H9 (cell line): Measurements from ENCODE around the gene C1orf122. TPM values are rescaled to one million over a fixed set of nuclear protein-coding genes. Genes with fewer than 3 reads are reported as not detected.
A peak's percentile ranks its signal among the peaks of the same experiment; 100 is the strongest.

Experiments used
- DNase-seq: peaks from one replicate; pipeline ENCODE4 v3.0.0-alpha.2; 2017
- H2AFZ ChIP-seq: one replicate; pipeline ENCODE4 v1.6.1; 2013; ENCODE audit warnings: mild to moderate bottlenecking, low read length, control low read depth, moderate library complexity
- H2AK5ac ChIP-seq: 2 replicates; pipeline ENCODE4 v1.6.1; 2013; ENCODE audit warnings: low read length, control low read depth, mixed read lengths; ENCODE audit not compliant: insufficient read length
- H2BK120ac ChIP-seq: one replicate; pipeline ENCODE4 v1.6.1; 2013; ENCODE audit warnings: low read depth, mild to moderate bottlenecking, low read length, control low read depth, inconsistent platforms; ENCODE audit not compliant: poor library complexity, severe bottlenecking
- H2BK12ac ChIP-seq: 2 replicates; pipeline ENCODE4 v1.6.1; 2013; ENCODE audit warnings: low read length, control low read depth, mixed read lengths, low read depth; ENCODE audit not compliant: insufficient read length
- H2BK15ac ChIP-seq: 2 replicates; pipeline ENCODE4 v1.6.1; 2013; ENCODE audit warnings: low read depth, low read length, control low read depth
- H2BK20ac ChIP-seq: one replicate; pipeline ENCODE4 v1.6.1; 2013; ENCODE audit warnings: low read depth, mild to moderate bottlenecking, low read length, control low read depth, inconsistent platforms; ENCODE audit not compliant: poor library complexity, severe bottlenecking
- H2BK5ac ChIP-seq: 2 replicates; pipeline ENCODE4 v1.6.1; 2013; ENCODE audit warnings: low read length, control low read depth, mixed read lengths; ENCODE audit not compliant: insufficient read length
- H3K14ac ChIP-seq: 2 replicates; pipeline ENCODE4 v1.6.1; 2013; ENCODE audit warnings: low read length, control low read depth; ENCODE audit not compliant: insufficient read depth
- H3K18ac ChIP-seq: 2 replicates; pipeline ENCODE4 v1.6.1; 2013; ENCODE audit warnings: low read depth, mild to moderate bottlenecking, mixed read lengths, low read length, control low read depth; ENCODE audit not compliant: insufficient read length
- H3K23ac ChIP-seq: 2 replicates; pipeline ENCODE4 v1.6.1; 2013; ENCODE audit warnings: low read length, control low read depth, mixed read lengths, low read depth; ENCODE audit not compliant: insufficient read length
- H3K23me2 ChIP-seq: 2 replicates; pipeline ENCODE4 v1.6.1; 2013; ENCODE audit warnings: low read depth, mild to moderate bottlenecking, mixed read lengths, low read length, control low read depth; ENCODE audit not compliant: insufficient read length, poor library complexity, severe bottlenecking
- H3K27ac ChIP-seq: 2 replicates; pipeline ENCODE4 v1.5.1; 2013; ENCODE audit warnings: low read length, control low read depth, mixed read lengths, low read depth; ENCODE audit not compliant: insufficient read length
- H3K27me3 ChIP-seq: 2 replicates; pipeline ENCODE4 v1.6.1; 2013; ENCODE audit warnings: low read length, control low read depth, inconsistent platforms; ENCODE audit not compliant: insufficient read depth
- H3K4ac ChIP-seq: 2 replicates; pipeline ENCODE4 v1.6.1; 2013; ENCODE audit warnings: low read depth, mild to moderate bottlenecking, control low read depth, inconsistent platforms, low read length, moderate library complexity
- H3K4me1 ChIP-seq: 2 replicates; pipeline ENCODE4 v1.6.1; 2013; ENCODE audit warnings: low read length, control low read depth, inconsistent platforms; ENCODE audit not compliant: insufficient read depth
- H3K4me2 ChIP-seq: 2 replicates; pipeline ENCODE4 v1.6.1; 2013; ENCODE audit warnings: low read length, control low read depth, mixed read lengths; ENCODE audit not compliant: insufficient read length, insufficient read depth
- H3K56ac ChIP-seq: 2 replicates; pipeline ENCODE4 v1.6.1; 2013; ENCODE audit warnings: low read depth, mild to moderate bottlenecking, mixed read lengths, low read length, control low read depth; ENCODE audit not compliant: insufficient read length
- H3K79me1 ChIP-seq: 2 replicates; pipeline ENCODE4 v1.6.1; 2013; ENCODE audit warnings: low read depth, mild to moderate bottlenecking, moderate library complexity, low read length, control low read depth, inconsistent platforms; ENCODE audit not compliant: insufficient read depth, poor library complexity, severe bottlenecking
- H3K79me2 ChIP-seq: 2 replicates; pipeline ENCODE4 v1.6.1; 2013; ENCODE audit warnings: low read length, control low read depth, inconsistent platforms; ENCODE audit not compliant: insufficient read depth
- H3K9ac ChIP-seq: 2 replicates; pipeline ENCODE4 v1.6.1; 2013; ENCODE audit warnings: low read length, control low read depth, mixed read lengths; ENCODE audit not compliant: insufficient read length; ENCODE audit errors: extremely low read depth
- H3K9me3 ChIP-seq: one replicate; pipeline ENCODE4 v1.6.1; 2013; ENCODE audit warnings: low read depth, low read length, inconsistent platforms; ENCODE audit not compliant: control insufficient read depth
- H3T11ph ChIP-seq: one replicate; pipeline ENCODE4 v1.6.1; 2013; ENCODE audit warnings: mild to moderate bottlenecking, low read length, control low read depth, inconsistent platforms
- H4K20me1 ChIP-seq: one replicate; pipeline ENCODE4 v1.6.1; 2013; ENCODE audit not compliant: control insufficient read depth, insufficient read length, insufficient read depth
- H4K5ac ChIP-seq: 2 replicates; pipeline ENCODE4 v1.6.1; 2013; ENCODE audit warnings: low read depth, mild to moderate bottlenecking, mixed read lengths, low read length, control low read depth; ENCODE audit not compliant: insufficient read length
- H4K8ac ChIP-seq: replicated peaks from 2 replicates; pipeline ENCODE4 v1.6.1; 2013; ENCODE audit warnings: low read length, control low read depth, mixed read lengths, low read depth; ENCODE audit not compliant: insufficient read length
- H4K91ac ChIP-seq: 2 replicates; pipeline ENCODE4 v1.6.1; 2013; ENCODE audit warnings: low read depth, mild to moderate bottlenecking, moderate library complexity, mixed read lengths, low read length, control low read depth; ENCODE audit not compliant: insufficient read length
- H3K27ac Mint-ChIP-seq, 3 experiments: 2 replicates in 2 of 3; 3 replicates in 1 of 3; pipeline ENCODE4 v1.8.0; 2020 to 2021; ENCODE audit warnings: mixed read lengths in 3 of 3, mild to moderate bottlenecking in 1 of 3, moderate library complexity in 1 of 3
- H3K27me3 Mint-ChIP-seq: 2 replicates; pipeline ENCODE4 v1.8.0; 2021; ENCODE audit warnings: low read depth, mild to moderate bottlenecking, moderate library complexity, mixed read lengths
- H3K36me3 Mint-ChIP-seq, 3 experiments: 2 replicates in 2 of 3; 3 replicates in 1 of 3; pipeline ENCODE4 v1.8.0; 2020 to 2021; ENCODE audit warnings: low read depth in 3 of 3, mixed read lengths in 3 of 3; ENCODE audit not compliant: insufficient read depth in 1 of 3
- H3K4me1 Mint-ChIP-seq, 2 experiments: 2 replicates each; pipeline ENCODE4 v1.8.0; 2020; ENCODE audit warnings: mixed read lengths in 2 of 2
- H3K4me3 Mint-ChIP-seq, 2 experiments: 2 replicates in 1 of 2; 3 replicates in 1 of 2; pipeline ENCODE4 v1.8.0; 2020 to 2021; ENCODE audit warnings: mild to moderate bottlenecking in 2 of 2, mixed read lengths in 2 of 2, moderate library complexity in 1 of 2
- H3K9me3 Mint-ChIP-seq, 2 experiments: 2 replicates in 1 of 2; 3 replicates in 1 of 2; pipeline ENCODE4 v1.8.0; 2020; ENCODE audit warnings: mild to moderate bottlenecking in 2 of 2, mixed read lengths in 2 of 2, moderate library complexity in 1 of 2
- CTCF ChIP-seq: fragments of 200-600 bp; sonication (generic); conservative IDR thresholded peaks from 3 replicates; pipeline ENCODE4 v1.8.0; 2021; ENCODE audit warnings: antibody characterized with exemption, mild to moderate bottlenecking
- WGBS: extraction: QIAGEN DNeasy Blood & Tissue Kit; methylation state at CpG from one replicate; pipeline ENCODE4 v1.1.7; 2013; ENCODE audit warnings: missing lambda C conversion rate, low lambda C conversion rate, mixed read lengths; ENCODE audit not compliant: insufficient read length; ENCODE audit errors: extremely low coverage; 5-methylcytosine and 5-hydroxymethylcytosine counted together
- long read RNA-seq: library from polyadenylated mRNA; unstranded; transcript quantifications from one replicate; pipeline ENCODE4 v2.0.0, GENCODE V29; 2020
- total RNA-seq: library from RNA; stranded (reverse); gene quantifications from 2 replicates; pipeline ENCODE4 v1.2.1, GENCODE V29; 2021

The C1orf122 gene
- total RNA-seq, result 59.3 and 61.5 TPM in 2 replicates
- long read RNA-seq, partial matches to known transcripts, result 0 of 2 reads
- long read RNA-seq, other reads (novel, unspliced or antisense), result 0 of 2 reads

DNA sequence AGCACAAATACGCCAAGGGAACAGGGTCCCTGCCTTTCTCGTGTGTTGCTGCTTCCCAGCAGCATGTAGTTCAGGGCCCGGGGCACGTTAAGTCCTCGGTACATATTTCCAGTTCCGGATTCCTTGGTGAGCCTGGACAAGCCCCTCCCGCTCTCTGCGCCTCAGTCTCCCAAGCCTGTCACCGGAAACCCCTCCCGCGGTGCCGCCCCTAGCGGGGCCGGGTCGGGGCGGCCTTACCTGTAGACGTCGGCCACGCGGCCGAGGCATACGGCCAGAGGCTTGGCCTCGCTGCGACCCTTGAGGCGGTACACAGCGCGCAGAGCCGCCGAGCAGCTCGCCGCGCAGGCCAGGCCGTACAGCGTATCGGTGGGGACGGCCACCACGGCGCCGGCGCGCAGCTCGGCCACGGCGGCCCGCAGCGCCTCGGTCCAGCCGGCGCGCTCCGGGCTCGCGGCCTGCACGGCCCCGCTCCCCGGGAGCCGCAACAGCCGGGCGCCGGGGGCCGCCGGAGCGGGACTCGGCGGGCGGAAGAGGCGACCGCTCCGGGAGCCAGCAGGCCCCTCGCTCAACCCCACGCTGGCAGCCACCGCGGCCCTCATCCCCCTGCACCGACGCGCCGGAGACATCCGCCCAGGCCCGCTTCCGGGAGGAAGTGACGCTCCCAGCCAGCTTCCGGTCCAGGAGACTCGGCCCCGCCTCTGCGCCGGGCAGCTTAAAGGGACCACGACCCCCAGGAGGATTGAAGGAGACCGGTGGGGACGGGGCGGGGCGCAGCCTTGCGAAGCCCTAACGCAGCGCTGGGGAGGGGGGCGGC is at the start of gene C1orf122, which contains the start of gene YRDC:
Gene C1orf122, plus strand, starts transcription at position 236 of the 814 bp plus-strand sequence. CDS start 615 bp downstream, outside the sequence.
Gene YRDC, minus strand, starts transcription at position 654 of the 814 bp plus-strand sequence. Its CDS starts 28 bp downstream, at position 626.
- Mint-ChIP-seq H3K4me3 (peak within 1 kb of the TSS; percentile 90 to 93), H3K27ac (peak within 1 kb of the TSS; percentile 61 to 98 (median 89); a peak in 6 of 7 replicates), H3K4me1 (peaks cover 10 to 11% of the 10 kb centered on the region in 2 experiments), H3K36me3 (peaks cover 35 to 55% (median 38%) of the 10 kb centered on the region in 3 experiments), H3K27me3 (no peaks in the 10 kb centered on the region; the same call in 1 of the 2 replicates), H3K9me3 (no peaks in the 10 kb centered on the region)
- Histone ChIP-seq H2AFZ (no peak within 1 kb of the TSS), H4K91ac (no peak within 1 kb of the TSS), H2BK20ac (no peak within 1 kb of the TSS), H3K23ac (no peak within 1 kb of the TSS), H4K20me1 (no peaks in the 10 kb centered on the region), H3K27ac (no peak within 1 kb of the TSS), H3T11ph (no peak within 1 kb of the TSS), H3K79me2 (peaks cover 9% of the 10 kb centered on the region; the same call in 1 of the 2 replicates), H3K4ac (no peak within 1 kb of the TSS), H3K18ac (peak within 1 kb of the TSS; percentile 36), H3K79me1 (peaks cover 9% of the 10 kb centered on the region), H3K56ac (no peak within 1 kb of the TSS), H2BK12ac (no peak within 1 kb of the TSS), H4K8ac (no peak within 1 kb of the TSS), H2BK120ac (no peak within 1 kb of the TSS), H3K9ac (peak within 1 kb of the TSS; percentile 92), H3K4me2 (peak within 1 kb of the TSS; percentile 76), H4K5ac (no peak within 1 kb of the TSS), H2AK5ac (no peak within 1 kb of the TSS), H2BK5ac (no peak within 1 kb of the TSS), H3K27me3 (no peaks in the 10 kb centered on the region), H2BK15ac (no peak within 1 kb of the TSS), H3K9me3 (no peaks in the 10 kb centered on the region), H3K14ac (peak within 1 kb of the TSS; percentile 96), H3K23me2 (peaks cover 8% of the 10 kb centered on the region), H3K4me1 (no peaks in the 10 kb centered on the region; the same call in 1 of the 2 replicates)
- WGBS, result no CpG with 5 or more reads among the region's 95 CpGs
- TF ChIP-seq CTCF, result no peak
- peak; percentile 95 for DNase-seq
